Measurements from ENCODE around the gene POLR2C.
A peak's percentile ranks its signal among the peaks of the same experiment; 100 is the strongest.

The POLR2C gene

DNA sequence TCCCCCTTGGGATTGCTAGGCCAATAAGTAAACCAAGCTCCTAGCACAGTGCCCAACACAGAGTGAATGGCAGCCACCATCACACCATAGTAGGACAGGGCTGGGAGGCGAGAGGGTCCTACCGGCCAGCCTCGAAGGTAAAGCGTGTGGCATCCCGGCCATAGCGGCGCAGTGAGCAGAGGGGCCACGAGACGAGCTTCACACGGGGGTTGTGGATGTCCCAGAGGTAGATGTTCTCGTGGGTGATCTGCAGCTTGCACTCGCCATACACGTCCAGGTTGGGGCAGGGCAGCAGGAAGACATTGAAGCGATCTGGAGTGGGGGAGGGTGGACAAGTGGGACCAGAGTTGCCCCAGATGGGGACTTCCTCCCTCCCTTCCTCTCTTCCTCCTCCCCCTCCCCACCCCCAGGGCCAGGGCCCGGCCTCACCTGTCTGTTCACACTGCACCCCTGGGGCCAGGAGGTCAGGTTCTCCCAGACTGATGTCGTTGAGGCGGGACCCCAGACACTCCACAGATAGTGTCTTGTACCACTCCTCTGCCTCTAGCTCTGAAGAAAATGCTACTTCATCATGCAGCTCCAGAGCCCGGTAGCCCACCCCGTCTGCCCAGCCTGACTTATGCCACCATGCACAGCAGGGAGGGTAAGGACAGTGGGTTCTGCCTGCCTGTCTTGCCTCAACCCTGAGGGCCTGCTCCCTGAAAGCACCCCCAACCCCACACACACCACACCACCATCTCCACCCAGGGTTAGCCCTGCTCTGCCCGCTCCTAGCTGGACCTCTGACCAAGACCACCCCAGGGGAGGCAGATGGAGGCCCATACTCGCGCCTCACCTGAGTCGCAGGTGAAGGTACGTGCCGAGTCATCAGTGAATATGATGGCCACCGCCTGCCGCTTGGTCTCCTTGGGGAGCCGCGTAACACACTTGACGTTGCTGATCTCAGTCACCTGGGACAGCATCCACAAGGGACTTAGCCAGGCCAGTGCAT is 12.5 kb downstream of the POLR2C start:
- H3K4me3 ChIP-seq (ENCODE audit: low read depth, low read length) = peak overlapping the region; percentile 9
- no peaks in the 10 kb centered on the region for H3K9me3 ChIP-seq (ENCODE audit: control insufficient read depth, insufficient read depth, low read length)
- H3K36me3 ChIP-seq (ENCODE audit: control insufficient read depth, insufficient read depth, low read length) = peaks cover 13% of the 10 kb centered on the region
- no peak overlapping the region for H3K9ac ChIP-seq (ENCODE audit: low read depth, low read length)
- H3K27me3 ChIP-seq (ENCODE audit: control insufficient read depth, insufficient read depth, low read length) = peaks cover 5% of the 10 kb centered on the region
- peaks cover 36% of the 10 kb centered on the region for H3K4me1 ChIP-seq (ENCODE audit: control insufficient read depth, insufficient read depth, low read length)

DNA sequence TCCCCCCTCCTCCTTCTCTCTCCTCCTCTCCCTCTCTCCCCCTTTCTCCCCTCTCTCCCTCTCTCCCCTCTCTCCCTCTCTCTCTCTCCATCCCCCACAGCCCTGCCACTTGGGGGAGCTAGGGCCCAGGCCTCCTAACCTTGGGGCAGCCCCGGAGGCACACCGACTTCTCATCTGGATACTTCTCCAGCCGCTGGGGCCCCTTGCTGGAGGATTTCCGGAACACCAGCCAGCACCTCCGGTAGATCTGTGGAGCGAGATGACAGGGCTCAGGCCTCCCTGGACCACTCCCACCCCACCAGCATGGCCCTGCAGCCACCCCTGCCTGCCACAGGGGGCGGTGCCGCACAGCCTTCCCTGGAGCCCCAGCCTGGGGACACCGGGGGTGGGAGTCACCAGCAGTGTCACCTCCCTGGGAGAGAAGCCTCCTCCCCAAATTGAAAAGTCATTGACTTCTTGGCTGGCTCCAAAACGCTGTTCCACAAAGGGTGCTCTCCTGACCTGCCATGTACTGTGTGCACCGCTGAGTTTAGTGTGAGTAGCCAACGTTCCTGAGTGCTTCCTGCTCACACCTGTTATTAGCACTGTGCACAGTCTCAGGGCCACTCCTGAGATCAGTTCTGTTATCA is 13.3 kb downstream of the POLR2C start:
- peak overlapping the region; percentile 9 for H3K4me3 ChIP-seq (ENCODE audit: low read depth, low read length)
- peaks cover 5% of the 10 kb centered on the region for H3K27me3 ChIP-seq (ENCODE audit: control insufficient read depth, insufficient read depth, low read length)
- H3K9ac ChIP-seq (ENCODE audit: low read depth, low read length) = no peak overlapping the region
- no peaks in the 10 kb centered on the region for H3K9me3 ChIP-seq (ENCODE audit: control insufficient read depth, insufficient read depth, low read length)
- peaks cover 36% of the 10 kb centered on the region for H3K4me1 ChIP-seq (ENCODE audit: control insufficient read depth, insufficient read depth, low read length)
- H3K36me3 ChIP-seq (ENCODE audit: control insufficient read depth, insufficient read depth, low read length) = peaks cover 5% of the 10 kb centered on the region

DNA sequence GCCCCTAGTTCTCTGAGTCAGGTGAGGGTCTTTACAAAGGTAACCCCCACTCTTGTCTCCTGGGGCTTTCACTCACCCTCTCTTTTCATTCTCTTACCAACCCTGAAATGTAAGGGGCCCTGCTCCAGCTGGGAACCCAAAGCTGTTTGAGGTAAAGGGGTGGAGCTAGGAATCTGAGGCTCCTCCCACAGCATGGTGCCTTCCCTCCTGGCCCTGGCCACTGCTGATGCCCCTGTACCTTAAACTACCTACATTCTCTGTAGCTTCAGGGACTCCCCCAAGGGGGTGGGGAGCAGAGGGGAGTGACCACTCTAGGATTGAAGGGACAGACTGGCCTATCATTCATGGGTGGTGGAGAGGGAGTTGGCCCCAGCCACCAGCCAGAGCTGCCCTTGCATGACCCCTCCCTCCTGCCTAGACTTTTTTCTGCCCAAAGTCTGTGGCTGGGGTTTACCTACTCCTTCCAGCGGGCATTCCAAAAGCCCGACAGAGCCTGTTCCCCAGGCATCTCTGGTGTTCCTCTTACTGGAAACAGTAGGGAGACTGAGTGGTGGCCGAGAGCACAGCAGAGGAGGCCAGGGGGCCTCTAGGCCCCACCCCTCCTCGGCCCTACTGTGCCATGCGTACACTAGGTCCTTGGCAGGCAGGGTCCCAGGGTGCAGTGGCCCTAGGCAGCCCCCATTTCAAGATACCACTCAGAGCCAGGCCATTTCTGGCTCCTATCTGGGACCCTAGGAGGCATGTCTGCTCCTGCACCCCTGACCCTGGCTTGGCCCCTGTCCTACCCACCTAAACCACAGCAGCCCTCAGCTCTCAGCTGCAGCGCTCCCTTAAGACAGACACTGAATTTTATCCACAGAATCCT is 14.3 kb downstream of the POLR2C start:
- Histone ChIP-seq H3K4me1 (ENCODE audit: control insufficient read depth, insufficient read depth, low read length) (peaks cover 28% of the 10 kb centered on the region), H3K36me3 (ENCODE audit: control insufficient read depth, insufficient read depth, low read length) (peaks cover 3% of the 10 kb centered on the region), H3K27me3 (ENCODE audit: control insufficient read depth, insufficient read depth, low read length) (peaks cover 5% of the 10 kb centered on the region), H3K9me3 (ENCODE audit: control insufficient read depth, insufficient read depth, low read length) (no peaks in the 10 kb centered on the region), H3K4me3 (ENCODE audit: low read depth, low read length) (peak overlapping the region; percentile 9), H3K9ac (ENCODE audit: low read depth, low read length) (no peak overlapping the region)

DNA sequence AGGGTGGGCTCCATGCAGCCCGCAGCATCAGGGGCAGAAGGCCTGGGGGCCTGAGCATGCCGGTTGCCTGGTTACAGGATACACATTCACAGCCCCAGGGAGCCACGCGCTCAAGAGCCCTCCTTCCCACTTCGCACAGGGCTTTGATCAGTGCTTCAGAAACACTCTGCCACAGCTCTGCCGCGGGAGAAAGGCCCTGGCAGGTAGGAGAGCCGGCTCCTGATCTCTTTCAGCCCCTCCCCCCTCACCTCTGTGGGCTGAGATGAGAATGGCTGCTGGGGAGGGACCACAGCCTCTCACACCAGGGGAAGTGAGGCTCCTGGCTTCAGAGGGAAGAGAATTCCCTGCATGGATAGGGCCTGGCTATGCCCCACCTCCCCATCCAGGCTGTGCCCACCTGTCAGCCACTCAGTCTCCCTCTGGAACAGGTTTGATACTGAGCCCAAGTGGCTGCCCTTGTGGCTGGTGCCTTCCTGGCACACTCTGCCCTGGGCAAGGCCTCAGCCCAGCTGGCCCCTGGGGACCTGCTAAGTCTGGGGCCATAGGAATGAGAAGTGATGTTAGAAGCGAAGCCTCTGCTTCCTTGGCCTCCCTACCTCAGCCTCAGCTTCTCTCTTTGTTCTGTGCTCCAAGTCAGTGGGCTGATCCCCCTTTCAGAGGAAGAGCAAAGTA is 15.2 kb downstream of the POLR2C start:
- H3K27me3 ChIP-seq (ENCODE audit: control insufficient read depth, insufficient read depth, low read length) = peaks cover 5% of the 10 kb centered on the region
- H3K4me3 ChIP-seq (ENCODE audit: low read depth, low read length) = no peak overlapping the region
- H3K4me1 ChIP-seq (ENCODE audit: control insufficient read depth, insufficient read depth, low read length) = peaks cover 21% of the 10 kb centered on the region
- H3K9ac ChIP-seq (ENCODE audit: low read depth, low read length) = no peak overlapping the region
- H3K9me3 ChIP-seq (ENCODE audit: control insufficient read depth, insufficient read depth, low read length) = no peaks in the 10 kb centered on the region
- H3K36me3 ChIP-seq (ENCODE audit: control insufficient read depth, insufficient read depth, low read length) = peaks cover 3% of the 10 kb centered on the region

DNA sequence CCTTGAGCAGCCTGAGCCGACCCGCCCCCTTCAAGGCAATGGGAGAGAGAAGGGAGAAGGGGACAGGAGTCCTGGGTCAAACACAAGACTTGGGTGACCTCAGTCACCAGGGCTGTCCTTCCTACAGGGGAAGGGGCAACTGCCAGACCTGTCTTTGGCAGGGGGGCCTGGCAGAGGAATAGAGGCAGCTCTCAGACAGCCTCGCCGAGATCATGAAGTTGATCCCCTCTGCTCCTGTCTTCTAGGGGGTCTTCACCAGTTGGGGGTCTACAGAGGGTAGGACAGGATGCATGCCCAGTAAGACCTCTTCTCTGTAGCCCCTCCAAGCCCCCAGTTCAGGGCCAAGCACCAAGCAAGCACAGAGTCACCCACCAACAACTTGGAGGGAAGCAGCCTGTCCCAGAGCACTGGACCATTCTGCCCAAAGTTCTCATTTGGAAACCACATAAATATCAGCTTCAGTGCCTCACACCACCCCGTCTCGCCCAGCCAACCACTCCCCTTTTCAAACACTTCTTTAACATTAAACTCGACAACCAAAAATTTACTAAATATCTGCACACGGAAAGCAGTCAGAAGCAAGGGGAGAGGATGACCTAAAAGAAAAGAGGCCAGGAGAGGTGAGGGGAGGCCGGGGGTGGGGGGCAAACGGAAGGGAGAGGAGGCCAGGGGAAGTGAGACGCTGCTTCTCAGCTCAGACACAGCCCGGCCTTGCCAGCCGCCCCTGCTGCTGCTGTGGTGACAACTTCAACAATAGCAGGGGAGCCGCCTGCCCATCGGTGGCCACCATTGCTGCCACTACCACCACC is 16.1 kb downstream of the POLR2C start:
- Histone ChIP-seq H3K9ac (ENCODE audit: low read depth, low read length) (no peak overlapping the region), H3K36me3 (ENCODE audit: control insufficient read depth, insufficient read depth, low read length) (no peaks in the 10 kb centered on the region), H3K4me1 (ENCODE audit: control insufficient read depth, insufficient read depth, low read length) (peaks cover 16% of the 10 kb centered on the region), H3K9me3 (ENCODE audit: control insufficient read depth, insufficient read depth, low read length) (no peaks in the 10 kb centered on the region), H3K4me3 (ENCODE audit: low read depth, low read length) (peak overlapping the region; percentile 65), H3K27me3 (ENCODE audit: control insufficient read depth, insufficient read depth, low read length) (peaks cover 5% of the 10 kb centered on the region)

DNA sequence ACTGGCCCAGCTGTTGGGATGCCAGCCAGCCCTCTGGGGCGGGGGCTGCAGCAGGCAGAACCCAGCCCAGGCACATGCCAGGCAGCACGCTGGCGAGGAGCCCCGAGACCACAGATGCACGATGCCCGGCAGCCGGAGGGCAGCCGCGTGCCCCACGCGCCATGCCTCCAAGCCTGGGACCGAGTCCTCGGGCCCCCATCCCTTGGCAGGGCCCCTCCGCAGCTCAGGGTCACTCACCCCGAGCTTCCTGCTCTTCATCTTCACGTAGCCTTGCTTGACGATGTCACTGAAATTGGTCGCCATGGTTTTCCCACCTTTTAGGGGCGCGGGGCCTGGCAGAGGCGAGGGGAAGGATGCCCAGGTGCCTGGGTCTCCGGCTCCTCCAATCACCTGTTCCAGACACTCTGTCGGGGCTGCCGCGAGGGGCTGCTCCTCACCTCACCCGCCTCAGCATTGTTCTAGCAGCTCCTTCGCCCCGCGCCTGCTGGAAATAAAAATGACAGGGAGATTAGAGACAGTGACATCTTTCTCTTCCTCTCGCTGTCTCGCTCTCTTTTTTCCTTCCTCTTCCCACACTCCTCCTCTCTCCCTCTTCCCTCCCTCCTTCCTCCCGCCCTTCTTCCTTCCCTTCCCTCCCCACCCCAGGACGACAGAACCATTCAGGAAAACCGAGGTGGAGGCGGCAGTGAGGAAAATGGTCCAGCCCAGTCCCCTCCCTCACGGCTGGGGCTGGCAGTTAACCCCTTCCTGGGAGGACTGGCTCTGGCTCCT is 16.9 kb downstream of the POLR2C start:
- peaks cover 16% of the 10 kb centered on the region for H3K4me1 ChIP-seq (ENCODE audit: control insufficient read depth, insufficient read depth, low read length)
- no peaks in the 10 kb centered on the region for H3K9me3 ChIP-seq (ENCODE audit: control insufficient read depth, insufficient read depth, low read length)
- no peak overlapping the region for H3K9ac ChIP-seq (ENCODE audit: low read depth, low read length)
- peak overlapping the region; percentile 65 for H3K4me3 ChIP-seq (ENCODE audit: low read depth, low read length)
- no peaks in the 10 kb centered on the region for H3K36me3 ChIP-seq (ENCODE audit: control insufficient read depth, insufficient read depth, low read length)
- H3K27me3 ChIP-seq (ENCODE audit: control insufficient read depth, insufficient read depth, low read length) = peaks cover 5% of the 10 kb centered on the region

DNA sequence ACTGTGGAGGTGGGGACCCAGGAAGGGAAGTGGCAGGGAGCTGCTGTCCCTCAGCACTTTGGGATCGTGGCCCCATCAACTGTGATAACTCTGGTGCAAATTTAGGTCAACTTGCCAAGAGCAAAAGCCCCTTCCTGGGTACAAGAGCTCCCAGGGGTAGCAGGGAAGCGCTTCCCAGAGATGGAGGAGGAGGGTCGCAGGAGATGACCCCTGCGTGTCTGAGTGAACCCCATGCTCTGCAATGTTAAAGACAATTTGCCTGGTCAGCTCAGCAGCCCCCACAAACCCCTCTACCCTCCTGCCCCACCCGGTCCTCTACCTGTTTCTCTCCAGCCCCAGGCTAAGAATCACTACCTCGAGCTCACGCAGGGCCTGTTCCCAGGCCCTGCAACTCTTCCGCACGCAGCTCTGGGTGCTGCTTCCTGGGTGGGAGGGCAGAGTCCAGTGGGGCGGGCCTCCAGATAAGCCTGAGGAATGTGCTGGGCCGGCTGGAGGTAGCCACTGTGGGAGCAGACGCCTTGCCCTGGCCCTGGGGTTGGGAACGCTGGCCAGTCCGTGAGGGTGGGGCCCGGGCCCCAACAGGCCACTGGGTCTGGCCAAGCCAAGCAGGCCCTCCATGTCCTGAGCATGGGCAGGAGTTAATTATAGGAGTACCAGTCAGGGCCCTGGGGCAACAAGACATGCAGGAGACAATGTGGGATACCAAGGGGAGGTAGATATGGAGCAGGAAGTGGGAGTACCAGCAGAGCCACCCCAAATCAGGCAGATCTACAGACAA is 17.7 kb downstream of the POLR2C start:
- Histone ChIP-seq H3K36me3 (ENCODE audit: control insufficient read depth, insufficient read depth, low read length) (no peaks in the 10 kb centered on the region), H3K9me3 (ENCODE audit: control insufficient read depth, insufficient read depth, low read length) (no peaks in the 10 kb centered on the region), H3K4me1 (ENCODE audit: control insufficient read depth, insufficient read depth, low read length) (peaks cover 14% of the 10 kb centered on the region), H3K4me3 (ENCODE audit: low read depth, low read length) (peak overlapping the region; percentile 65), H3K27me3 (ENCODE audit: control insufficient read depth, insufficient read depth, low read length) (peaks cover 12% of the 10 kb centered on the region), H3K9ac (ENCODE audit: low read depth, low read length) (no peak overlapping the region)

DNA sequence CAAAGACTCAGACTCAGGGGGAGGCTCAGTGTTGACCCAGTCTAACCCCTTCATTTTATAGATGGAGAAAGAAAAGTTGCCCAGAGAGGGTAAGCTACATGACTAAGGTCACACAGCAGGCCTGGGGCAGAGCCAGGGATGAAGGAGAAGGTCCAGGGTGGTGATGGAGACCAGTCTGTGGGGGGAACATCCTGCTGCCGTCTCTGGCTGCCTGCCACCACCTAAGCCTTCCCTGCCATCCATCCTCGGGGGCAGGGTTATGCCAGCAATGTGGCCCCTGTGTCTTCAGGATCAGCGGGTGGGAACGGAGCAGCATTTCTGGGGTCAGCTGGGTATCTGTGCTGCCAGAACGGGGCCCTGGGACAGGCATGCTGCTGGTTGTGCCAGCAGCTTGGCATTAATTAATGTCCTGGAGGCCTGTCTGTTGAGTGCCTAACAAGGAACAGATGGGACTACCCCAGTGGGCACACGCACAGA is 18.3 kb downstream of the POLR2C start:
- Histone ChIP-seq H3K4me3 (ENCODE audit: low read depth, low read length) (no peak overlapping the region), H3K36me3 (ENCODE audit: control insufficient read depth, insufficient read depth, low read length) (no peaks in the 10 kb centered on the region), H3K27me3 (ENCODE audit: control insufficient read depth, insufficient read depth, low read length) (peaks cover 19% of the 10 kb centered on the region), H3K4me1 (ENCODE audit: control insufficient read depth, insufficient read depth, low read length) (peaks cover 14% of the 10 kb centered on the region), H3K9ac (ENCODE audit: low read depth, low read length) (no peak overlapping the region), H3K9me3 (ENCODE audit: control insufficient read depth, insufficient read depth, low read length) (no peaks in the 10 kb centered on the region)

DNA sequence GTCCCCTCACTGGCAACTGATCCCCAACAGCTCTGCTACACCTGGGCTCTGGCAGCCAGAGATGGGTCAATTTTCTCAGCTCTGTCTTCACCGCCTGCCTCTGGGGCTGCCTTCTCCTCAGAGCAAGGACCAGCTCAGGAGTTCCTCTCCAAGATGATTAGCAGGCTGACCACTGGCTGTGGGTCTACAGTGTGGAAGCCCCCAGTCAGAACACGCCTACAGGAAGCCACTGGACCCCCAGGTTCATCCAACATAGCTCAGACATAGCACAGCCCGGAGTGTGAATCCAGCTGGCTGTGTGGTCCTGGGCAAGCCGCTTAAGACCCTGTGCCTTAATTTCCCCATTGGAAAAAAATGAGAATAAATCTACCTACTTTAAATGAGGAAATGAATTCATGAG is 18.9 kb downstream of the POLR2C start:
- Histone ChIP-seq H3K4me1 (ENCODE audit: control insufficient read depth, insufficient read depth, low read length) (peaks cover 8% of the 10 kb centered on the region), H3K27me3 (ENCODE audit: control insufficient read depth, insufficient read depth, low read length) (peaks cover 20% of the 10 kb centered on the region), H3K9me3 (ENCODE audit: control insufficient read depth, insufficient read depth, low read length) (no peaks in the 10 kb centered on the region), H3K4me3 (ENCODE audit: low read depth, low read length) (no peak overlapping the region), H3K36me3 (ENCODE audit: control insufficient read depth, insufficient read depth, low read length) (no peaks in the 10 kb centered on the region), H3K9ac (ENCODE audit: low read depth, low read length) (no peak overlapping the region)
